ENCODE measurements around the gene EPS8L2. TPM values are rescaled to one million over a fixed set of nuclear protein-coding genes. Genes with fewer than 3 reads are reported as not detected.

Gene EPS8L2
- total RNA-seq, 1 donor from 2014 or later, result 12.7 TPM

DNA sequence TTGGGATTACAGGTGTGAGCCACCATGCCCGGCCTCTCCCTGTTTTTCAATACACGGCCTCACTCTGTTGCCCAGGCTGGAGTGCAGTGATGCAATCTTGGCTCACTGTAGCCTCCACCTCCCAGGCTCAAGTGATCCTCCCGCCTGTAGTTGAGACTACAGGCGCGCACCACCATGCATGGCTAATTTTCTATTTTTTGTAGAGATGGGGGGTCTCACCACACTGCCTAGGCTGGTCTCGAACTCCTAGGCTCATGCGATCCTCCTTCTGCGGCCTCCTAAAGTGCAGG lies 59.7 kb downstream of the EPS8L2 start:
- H3K4me3 Mint-ChIP-seq (ENCODE audit: unreplicated experiment), result no peak overlapping the region
- peaks cover 9% of the 10 kb centered on the region for H3K4me1 Mint-ChIP-seq (ENCODE audit: low read depth, unreplicated experiment)
- TF ChIP-seq, protein P1, sequence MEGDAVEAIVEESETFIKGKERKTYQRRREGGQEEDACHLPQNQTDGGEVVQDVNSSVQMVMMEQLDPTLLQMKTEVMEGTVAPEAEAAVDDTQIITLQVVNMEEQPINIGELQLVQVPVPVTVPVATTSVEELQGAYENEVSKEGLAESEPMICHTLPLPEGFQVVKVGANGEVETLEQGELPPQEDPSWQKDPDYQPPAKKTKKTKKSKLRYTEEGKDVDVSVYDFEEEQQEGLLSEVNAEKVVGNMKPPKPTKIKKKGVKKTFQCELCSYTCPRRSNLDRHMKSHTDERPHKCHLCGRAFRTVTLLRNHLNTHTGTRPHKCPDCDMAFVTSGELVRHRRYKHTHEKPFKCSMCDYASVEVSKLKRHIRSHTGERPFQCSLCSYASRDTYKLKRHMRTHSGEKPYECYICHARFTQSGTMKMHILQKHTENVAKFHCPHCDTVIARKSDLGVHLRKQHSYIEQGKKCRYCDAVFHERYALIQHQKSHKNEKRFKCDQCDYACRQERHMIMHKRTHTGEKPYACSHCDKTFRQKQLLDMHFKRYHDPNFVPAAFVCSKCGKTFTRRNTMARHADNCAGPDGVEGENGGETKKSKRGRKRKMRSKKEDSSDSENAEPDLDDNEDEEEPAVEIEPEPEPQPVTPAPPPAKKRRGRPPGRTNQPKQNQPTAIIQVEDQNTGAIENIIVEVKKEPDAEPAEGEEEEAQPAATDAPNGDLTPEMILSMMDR (IDR thresholded peaks at IDR 0.05; ENCODE audit: partially characterized antibody, unreplicated experiment), result no peak
- peaks cover 22% of the 10 kb centered on the region for H3K9me3 Mint-ChIP-seq (ENCODE audit: unreplicated experiment)
- DNase-seq, result no peak
- H3K27ac Mint-ChIP-seq (ENCODE audit: unreplicated experiment), result peak overlapping the region; percentile 43
- peaks cover 5% of the 10 kb centered on the region for H3K36me3 Mint-ChIP-seq (ENCODE audit: unreplicated experiment)
- H3K27me3 Mint-ChIP-seq (ENCODE audit: unreplicated experiment), result peaks cover 11% of the 10 kb centered on the region

- TF ChIP-seq, protein P1 (IDR thresholded peaks at IDR 0.05; ENCODE audit: partially characterized antibody, unreplicated experiment), result no peak
- Mint-ChIP-seq H3K9me3 (ENCODE audit: unreplicated experiment) (peaks cover 21% of the 10 kb centered on the region), H3K4me3 (ENCODE audit: unreplicated experiment) (no peak overlapping the region), H3K27me3 (ENCODE audit: unreplicated experiment) (peaks cover 11% of the 10 kb centered on the region), H3K4me1 (ENCODE audit: low read depth, unreplicated experiment) (peaks cover 9% of the 10 kb centered on the region), H3K36me3 (ENCODE audit: unreplicated experiment) (peaks cover 5% of the 10 kb centered on the region), H3K27ac (ENCODE audit: unreplicated experiment) (no peak overlapping the region)
- DNase-seq, result no peak
Observed at GRCh38 chr11:766106-766935, 60.3 kb downstream of the EPS8L2 start.

GRCh38 chr11:766936-767210 lies 60.8 kb downstream of the EPS8L2 start:
- Mint-ChIP-seq H3K9me3 (ENCODE audit: unreplicated experiment) (peaks cover 15% of the 10 kb centered on the region), H3K27ac (ENCODE audit: unreplicated experiment) (no peak overlapping the region), H3K4me3 (ENCODE audit: unreplicated experiment) (no peak overlapping the region), H3K27me3 (ENCODE audit: unreplicated experiment) (peaks cover 9% of the 10 kb centered on the region), H3K36me3 (ENCODE audit: unreplicated experiment) (peaks cover 5% of the 10 kb centered on the region), H3K4me1 (ENCODE audit: low read depth, unreplicated experiment) (peaks cover 9% of the 10 kb centered on the region)
- DNase-seq, result no peak
- TF ChIP-seq, protein P1 (IDR thresholded peaks at IDR 0.05; ENCODE audit: partially characterized antibody, unreplicated experiment), result no peak

DNA sequence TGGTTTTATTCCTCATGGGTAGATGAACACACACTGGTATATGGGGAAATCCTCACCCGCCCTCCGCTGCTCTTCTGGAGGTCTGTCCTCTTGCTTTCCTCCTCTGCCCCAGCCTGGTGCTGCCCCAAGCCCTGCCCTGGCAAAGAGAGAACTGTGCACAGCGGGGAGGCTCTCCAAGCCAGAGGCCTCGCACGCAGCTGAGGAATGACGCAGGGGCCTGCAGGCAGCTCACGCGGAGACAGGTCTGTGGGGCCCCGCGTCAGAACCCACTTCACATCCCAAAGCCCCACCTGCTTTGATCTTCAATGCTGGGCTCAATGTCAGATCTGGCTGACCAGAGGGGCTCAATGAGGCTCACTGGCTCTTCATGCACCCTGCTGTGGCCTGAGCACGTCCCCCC lies 61.2 kb downstream of the EPS8L2 start:
- peaks cover 3% of the 10 kb centered on the region for H3K36me3 Mint-ChIP-seq (ENCODE audit: unreplicated experiment)
- no peak overlapping the region for H3K4me3 Mint-ChIP-seq (ENCODE audit: unreplicated experiment)
- no peak overlapping the region for H3K27ac Mint-ChIP-seq (ENCODE audit: unreplicated experiment)
- H3K27me3 Mint-ChIP-seq (ENCODE audit: unreplicated experiment), result peaks cover 6% of the 10 kb centered on the region
- H3K9me3 Mint-ChIP-seq (ENCODE audit: unreplicated experiment), result peaks cover 12% of the 10 kb centered on the region
- TF ChIP-seq, protein P1 (IDR thresholded peaks at IDR 0.05; ENCODE audit: partially characterized antibody, unreplicated experiment), result no peak
- peaks cover 7% of the 10 kb centered on the region for H3K4me1 Mint-ChIP-seq (ENCODE audit: low read depth, unreplicated experiment)
- DNase-seq, result no peak

DNA sequence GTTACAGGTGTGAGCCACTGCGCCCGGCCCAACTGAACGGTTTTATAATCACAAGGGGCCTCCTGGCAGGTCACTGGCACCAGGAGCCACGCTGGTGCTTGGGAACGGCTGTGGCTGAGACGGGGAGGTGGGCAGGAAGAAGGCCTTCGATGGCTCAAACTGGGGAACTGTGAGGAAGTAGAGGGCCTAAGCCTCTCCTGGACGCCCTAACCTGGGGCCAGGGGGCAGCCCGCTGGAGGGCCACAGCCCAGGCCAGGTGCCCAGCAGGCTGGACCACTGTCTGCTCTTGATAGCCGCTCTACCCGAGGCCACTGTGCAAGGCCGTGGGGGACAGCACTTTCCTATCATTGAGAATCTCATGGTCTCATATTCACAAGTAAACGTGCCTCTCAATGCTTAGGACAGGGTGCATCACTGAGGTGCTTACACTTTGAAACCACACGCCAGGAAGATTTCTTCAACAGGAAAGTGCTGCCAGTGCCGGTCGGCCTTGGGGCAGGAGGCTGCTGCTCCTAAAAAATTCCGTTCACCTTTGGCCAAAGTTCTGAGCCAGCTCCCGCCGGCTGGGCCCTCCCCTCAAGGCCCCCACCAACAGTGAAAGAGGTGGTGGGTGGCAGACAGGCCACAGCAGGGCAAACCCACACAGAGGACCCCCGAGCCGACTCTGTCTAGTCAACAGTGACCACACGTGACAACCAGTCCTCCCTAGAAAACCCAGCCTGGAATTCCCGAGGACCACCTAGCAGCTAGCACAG lies 64.0 kb downstream of the EPS8L2 start:
- no peak for DNase-seq
- Mint-ChIP-seq H3K27me3 (ENCODE audit: unreplicated experiment) (no peaks in the 10 kb centered on the region), H3K9me3 (ENCODE audit: unreplicated experiment) (peaks cover 4% of the 10 kb centered on the region), H3K4me1 (ENCODE audit: low read depth, unreplicated experiment) (peaks cover 3% of the 10 kb centered on the region), H3K36me3 (ENCODE audit: unreplicated experiment) (no peaks in the 10 kb centered on the region), H3K4me3 (ENCODE audit: unreplicated experiment) (no peak overlapping the region), H3K27ac (ENCODE audit: unreplicated experiment) (peak overlapping the region; percentile 55)
- TF ChIP-seq, protein P1 (IDR thresholded peaks at IDR 0.05; ENCODE audit: partially characterized antibody, unreplicated experiment), result no peak
